ENCODE results near the gene MAP2K2. TPM values are rescaled to one million over a fixed set of nuclear protein-coding genes. Genes with fewer than 3 reads are reported as not detected.
"Not testable (repeated sequence)": the region's sequence is repeated elsewhere in the genome, so short reads cannot be mapped to it uniquely, and the experiment has no call there.

Gene MAP2K2
- polyA plus RNA-seq, 1 donor: 124 TPM

- no peak for DNase-seq
These were observed 7.0 kb upstream of the MAP2K2 start for GRCh38 chr19:4130744-4131438.

DNA sequence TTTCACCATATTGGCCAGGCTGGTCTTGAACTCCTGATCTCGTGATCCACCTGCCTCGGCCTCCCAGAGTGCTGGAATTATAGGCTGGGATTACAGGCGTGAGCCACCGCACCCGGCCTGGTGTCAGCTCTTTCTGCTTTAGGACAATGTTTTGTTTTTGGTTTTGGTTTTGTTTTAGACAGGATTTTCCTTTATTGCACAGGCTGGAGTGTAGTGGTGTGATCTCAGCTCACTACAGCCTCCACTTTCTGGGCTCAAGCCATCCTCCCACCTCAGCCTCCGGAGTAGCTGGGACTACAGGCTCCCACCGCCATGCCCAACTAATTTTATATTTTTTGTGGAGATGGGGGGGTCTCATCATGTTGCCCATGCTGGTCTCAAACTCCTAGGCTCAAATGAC lies 5.1 kb upstream of the MAP2K2 start:
- not testable (repeated sequence) for DNase-seq

GRCh38 chr19:4127322-4127721 lies 3.4 kb upstream of the MAP2K2 start:
- not testable (repeated sequence) for DNase-seq

DNA sequence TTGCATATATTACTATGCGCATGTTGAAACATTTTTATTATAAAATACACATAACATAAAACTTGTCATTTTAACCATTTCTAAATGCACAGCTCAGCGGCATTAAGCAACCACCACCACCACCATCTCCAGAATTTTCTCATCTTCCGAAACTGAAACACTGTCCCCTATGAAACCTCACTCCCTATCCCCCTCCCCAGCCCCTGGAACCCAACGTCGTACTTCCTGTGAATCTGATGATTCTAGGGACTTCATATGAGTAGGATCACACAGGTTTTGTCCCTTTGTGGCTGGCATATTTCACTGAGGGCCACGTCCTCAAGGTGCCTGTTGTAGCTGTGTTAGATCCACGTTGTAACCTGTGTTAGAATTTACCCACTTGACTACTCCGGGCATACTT lies 716 bp upstream of the MAP2K2 start:
- no peak for DNase-seq

- DNase-seq: no peak
These were observed 1.4 kb downstream of the MAP2K2 start for GRCh38 chr19:4122480-4122879.

DNA sequence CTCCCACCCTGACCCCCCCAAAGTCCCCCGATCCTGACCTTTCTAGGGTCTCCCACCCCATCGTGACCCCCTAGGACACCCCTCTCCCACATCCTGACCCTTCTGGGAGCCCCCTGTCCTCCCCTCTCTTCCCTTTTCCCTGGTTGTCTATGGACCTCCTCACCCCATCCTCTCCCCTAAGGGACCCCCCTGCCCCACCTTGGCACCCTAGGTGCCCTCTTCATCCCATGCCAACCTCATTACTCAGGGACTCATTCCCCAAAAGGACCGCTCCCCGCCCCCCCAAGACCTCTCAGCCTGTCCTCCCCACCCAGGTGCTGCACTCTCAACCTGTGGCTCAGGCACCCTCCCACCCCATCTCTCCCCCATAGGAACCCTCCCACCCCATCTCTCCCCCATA lies 2.1 kb downstream of the MAP2K2 start:
- no peak for DNase-seq

DNA sequence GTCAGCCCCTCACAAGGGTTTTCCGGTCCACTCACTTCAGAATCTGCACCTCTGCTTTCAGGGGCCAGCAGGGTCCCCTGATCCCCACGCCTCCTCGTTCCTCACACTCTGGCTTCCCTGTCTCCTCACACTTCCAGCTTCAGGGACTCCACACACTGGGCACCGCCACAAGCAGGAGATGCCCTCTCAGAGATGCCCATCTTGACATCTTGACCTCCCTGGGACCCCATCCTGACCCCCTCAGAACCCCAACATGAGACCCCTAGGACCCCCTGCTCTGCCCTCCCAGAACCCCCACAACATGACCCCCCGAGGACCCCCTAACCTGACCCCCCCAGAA lies 2.7 kb downstream of the MAP2K2 start:
- no peak for DNase-seq

DNA sequence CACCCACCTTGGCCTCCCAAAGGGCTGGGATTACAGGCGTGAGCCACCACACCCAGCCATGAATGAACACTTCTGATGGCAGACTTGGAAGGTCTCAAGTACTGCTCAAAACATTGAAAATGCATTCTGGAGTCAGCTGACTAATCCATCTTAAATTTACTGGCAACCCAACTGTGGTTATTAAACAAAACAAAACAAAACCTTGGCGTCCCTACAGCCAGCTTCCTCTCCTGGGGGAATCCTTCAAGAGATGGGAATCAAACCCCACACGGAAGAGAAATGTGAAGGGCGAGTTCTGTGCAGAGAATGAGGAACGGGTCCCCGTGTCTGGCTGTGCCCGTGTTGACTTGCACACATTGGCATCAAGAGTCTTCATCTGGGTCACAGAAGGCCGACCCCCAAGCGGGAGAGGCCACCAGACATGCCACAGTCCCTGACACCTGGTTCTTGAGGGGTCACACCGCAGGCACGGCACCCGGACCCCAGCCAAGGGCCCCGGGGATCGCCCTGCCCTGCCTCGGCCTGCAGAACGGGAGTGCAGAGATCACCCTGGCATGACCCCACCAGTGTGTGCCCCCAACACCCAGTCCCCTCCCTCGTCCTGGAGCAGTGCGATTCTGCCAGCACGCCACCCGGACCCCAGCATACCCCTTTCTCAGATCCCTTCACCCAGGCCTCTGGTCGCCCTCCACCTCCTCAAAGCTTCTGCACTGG lies 3.2 kb downstream of the MAP2K2 start:
- DNase-seq: no peak

DNA sequence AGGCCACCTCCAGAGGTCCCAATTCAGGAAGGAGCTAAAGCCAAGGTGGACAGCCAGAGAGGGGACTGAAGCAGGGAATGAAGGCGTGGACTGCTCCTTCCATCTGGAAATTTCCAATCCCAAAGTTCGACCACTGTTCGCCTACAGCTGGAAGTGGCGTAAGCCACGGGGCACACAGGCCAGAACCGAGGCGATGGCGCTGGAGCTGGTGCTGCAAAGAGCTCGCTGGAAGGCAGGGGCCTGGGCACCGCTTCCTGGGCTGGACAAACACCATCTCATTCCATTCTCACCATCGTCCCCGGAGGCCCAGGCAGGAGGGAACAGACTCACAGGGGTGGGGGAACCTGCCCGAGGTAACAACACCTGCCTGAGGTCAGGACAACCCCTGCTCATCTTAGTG lies 4.2 kb downstream of the MAP2K2 start:
- no peak for DNase-seq

DNA sequence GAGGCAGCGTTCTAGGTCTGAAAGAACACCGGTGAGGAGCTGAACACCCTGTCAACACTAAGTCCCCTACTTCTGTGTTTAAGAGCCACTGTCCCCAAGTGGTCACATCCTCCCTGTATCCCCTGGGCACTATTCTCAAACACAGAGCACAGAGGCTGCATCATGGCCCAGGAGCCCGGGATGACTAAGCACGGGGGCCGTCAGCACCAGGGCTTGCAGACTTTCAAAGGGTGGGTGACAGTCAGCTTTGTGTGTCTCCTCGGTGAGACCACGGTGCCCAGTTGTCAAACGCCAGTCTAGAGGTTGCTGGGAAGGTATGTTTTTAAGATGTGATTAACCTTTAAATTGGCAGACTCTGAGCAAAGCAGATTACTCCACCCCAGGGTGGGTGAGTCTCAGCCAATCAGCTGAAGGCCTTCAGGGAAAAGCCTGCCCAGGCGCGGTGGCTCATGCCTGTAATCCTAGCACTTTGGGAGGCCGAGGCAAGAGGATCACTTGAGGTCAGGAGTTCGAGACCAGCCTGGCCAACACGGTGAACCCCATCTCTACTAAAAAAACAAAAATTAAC lies 8.0 kb downstream of the MAP2K2 start:
- DNase-seq: no peak

DNA sequence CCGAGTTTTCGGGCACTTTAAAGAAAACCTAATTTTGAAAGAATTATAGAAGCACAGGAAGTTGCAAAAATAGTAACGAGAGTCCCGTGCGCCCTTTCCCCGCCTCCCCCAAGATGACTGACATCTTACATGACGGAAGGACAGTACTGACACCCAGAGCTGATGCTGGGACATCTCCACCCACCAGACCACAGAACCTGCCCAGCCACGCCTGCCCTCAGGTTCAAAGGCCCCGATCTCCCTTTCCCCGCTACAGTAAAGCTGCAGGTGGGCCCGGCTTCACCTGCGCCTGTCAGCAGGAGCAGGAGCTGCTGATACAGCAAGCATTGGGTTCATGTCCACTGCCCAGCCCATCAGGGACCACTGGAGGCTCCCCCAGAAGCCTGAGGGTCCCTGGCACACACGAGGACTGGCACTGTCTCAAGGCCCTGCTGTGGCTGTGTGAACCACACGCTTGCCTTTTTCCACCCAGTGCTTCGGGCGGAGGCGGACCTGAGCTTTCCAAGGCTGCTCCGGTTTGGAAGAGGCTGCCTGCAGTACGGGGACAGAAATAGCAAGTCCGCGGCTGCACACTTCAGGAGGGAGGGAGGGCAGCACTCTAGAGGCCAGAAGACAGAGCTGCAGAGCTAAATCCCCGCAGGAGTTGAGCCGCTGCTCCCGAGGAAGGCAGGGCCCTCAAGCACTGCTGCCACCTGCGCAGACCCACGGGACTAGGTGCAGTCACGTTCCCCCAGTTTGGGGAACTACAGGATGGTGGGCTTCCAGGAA lies 8.7 kb downstream of the MAP2K2 start:
- no peak for DNase-seq

- DNase-seq: no peak
These were observed 9.7 kb downstream of the MAP2K2 start for GRCh38 chr19:4114181-4114580.

DNA sequence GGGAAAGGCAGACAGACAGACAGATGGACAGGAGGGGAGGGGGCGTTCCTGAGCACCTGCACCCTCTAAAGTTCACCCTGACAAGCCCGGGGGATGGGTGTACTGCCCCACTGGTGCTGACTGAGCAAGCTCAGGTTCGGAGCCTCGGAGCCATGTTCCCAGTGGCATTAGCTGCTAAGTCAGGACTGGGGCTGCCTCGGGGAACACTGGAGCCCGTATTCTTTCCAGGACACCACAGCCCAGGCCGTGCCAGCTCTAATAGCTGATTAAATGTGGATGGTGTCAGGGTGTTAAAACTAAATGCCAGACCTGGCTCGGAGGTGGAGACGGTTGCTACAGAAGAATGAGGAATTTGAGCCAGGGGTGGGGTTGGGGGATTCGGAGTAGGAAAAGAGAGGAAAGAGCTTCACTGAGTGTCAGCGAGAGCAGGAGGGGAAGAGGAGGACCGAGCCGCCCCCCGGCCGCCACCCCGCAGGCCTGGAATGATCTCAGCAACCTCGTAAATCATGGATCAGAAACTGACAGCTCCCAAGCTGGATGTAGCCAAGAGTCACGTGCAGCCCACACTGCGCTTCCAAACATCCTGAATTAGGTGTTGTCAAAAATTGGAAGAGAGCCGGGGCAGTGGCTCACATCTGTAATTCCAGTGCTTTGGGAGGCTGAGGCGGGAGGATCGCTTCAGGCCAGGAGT lies 10.4 kb downstream of the MAP2K2 start:
- no peak for DNase-seq

DNA sequence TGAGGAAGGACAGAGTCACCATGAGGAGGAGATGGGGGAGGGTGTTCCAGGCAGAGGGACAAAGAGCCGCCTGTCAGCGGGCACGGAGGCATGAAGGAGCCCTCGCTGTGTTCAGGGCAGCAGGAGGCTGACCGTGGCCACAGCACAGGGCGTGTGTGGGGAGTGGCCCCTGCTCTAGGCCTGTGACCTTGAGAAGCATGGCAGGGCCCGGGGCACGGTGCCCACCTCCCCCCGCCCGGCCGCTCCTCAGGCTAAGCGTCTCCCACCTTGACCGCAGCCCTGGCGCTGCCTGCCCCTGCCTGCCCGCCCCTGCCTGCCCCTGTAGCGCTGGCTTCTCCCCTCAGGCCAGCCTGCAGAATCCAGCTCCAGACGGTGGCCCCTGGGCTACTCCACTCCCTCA lies 11.6 kb downstream of the MAP2K2 start:
- DNase-seq: no peak

- DNase-seq: no peak
These were observed 14.3 kb downstream of the MAP2K2 start for GRCh38 chr19:4109626-4109945.

GRCh38 chr19:4108767-4109625 lies 14.9 kb downstream of the MAP2K2 start:
- DNase-seq: no peak

DNA sequence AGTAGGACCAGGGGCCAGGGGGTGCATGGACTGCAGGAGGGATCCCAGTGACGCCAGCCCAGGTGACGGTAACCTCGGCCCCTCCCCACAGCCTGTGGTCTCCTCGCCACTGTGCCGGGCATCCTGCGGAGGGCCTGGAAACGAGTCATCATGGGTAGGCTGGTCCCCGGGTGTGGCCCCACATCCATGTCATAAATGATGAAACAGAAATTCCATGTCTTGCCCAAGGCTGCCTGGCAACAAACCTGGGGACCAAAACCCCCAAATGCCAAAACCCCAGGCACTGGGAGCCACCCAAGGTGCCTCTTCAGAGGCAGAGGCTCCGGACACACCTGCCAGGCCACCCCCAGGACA lies 20.9 kb downstream of the MAP2K2 start:
- DNase-seq: no peak

DNA sequence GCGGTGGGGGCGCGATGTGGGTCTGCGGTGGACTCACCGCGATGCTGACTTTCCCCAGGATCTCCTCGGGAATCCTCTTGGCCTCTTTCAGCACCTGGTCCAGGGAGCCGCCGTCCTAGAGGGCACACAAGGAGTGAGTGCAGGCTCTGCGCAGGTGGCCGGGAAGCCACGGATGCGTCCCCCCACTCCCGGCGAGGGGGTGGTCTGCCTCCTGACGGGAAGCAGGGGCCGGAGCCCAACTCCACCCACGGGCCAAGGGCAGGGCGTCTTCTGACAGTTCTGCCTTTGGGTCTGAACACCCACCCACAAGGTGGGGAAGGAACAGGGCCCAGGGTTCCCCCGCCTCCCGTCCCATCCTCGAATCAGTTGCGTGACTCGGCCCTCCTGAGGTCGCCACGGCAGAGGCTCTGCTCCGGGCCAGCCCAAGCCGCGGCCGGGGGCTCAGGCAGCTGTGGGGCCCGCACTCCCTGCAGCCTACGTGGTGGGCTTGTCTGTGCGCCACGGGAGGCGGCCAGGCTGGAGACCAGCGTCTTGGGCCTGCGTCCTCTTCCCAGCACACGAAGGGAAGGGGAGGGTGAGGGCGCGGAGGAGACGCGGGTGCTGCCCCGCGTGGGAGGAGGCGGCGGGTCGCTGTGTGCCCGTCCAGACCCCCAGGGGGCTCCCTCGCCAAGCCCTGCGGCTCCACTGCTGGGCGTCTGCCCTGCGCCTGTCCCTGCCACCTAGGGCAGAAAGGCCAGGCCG lies 21.4 kb downstream of the MAP2K2 start:
- no peak for DNase-seq

DNA sequence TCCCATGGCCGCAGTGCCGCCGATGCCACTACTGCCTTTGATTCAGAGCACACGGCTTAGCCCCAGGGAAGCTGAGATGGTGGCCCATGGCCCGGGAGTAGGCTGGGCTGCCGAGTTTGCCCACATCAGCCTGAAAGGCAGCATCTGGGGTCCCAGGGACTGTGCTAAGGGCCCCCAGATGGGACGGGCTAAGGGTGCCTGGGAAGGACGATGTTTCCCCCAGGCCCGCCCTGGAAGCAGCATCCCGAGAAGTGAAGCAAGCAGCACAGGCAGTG lies 22.5 kb downstream of the MAP2K2 start:
- no peak for DNase-seq

GRCh38 chr19:4100647-4101495 lies 23.1 kb downstream of the MAP2K2 start:
- no peak for DNase-seq
